Activated T-cell treated with anti-CD3 and anti-CD28 coated beads, Interleukin-2, amount 50 U/mL, for 24 hours (primary cell): Measurements from ENCODE around the gene MMAB.

ENCODE experiments used
- DNase-seq: peaks from one replicate; pipeline ENCODE4 v3.0.0-alpha.2; 2020
- H3K27ac Mint-ChIP-seq: 2 replicates; pipeline ENCODE4 v1.8.0; 2020; ENCODE audit warnings: mild to moderate bottlenecking, mixed read lengths
- H3K27me3 Mint-ChIP-seq: 2 replicates; pipeline ENCODE4 v1.8.0; 2020; ENCODE audit warnings: mixed read lengths
- H3K36me3 Mint-ChIP-seq: 2 replicates; pipeline ENCODE4 v1.8.0; 2020; ENCODE audit warnings: low read depth, mixed read lengths
- H3K4me1 Mint-ChIP-seq: 2 replicates; pipeline ENCODE4 v1.8.0; 2020; ENCODE audit warnings: low read depth, mixed read lengths
- H3K4me3 Mint-ChIP-seq: 2 replicates; pipeline ENCODE4 v1.8.0; 2020; ENCODE audit warnings: mild to moderate bottlenecking, moderate library complexity, mixed read lengths
- H3K9me3 Mint-ChIP-seq: 2 replicates; pipeline ENCODE4 v1.8.0; 2020; ENCODE audit warnings: mixed read lengths

Gene MMAB

GRCh38 chr12:109566424-109566823 is 6.9 kb downstream of the MMAB start:
- Mint-ChIP-seq H3K36me3 (peaks cover 97% of the 10 kb centered on the region), H3K27ac (no peak overlapping the region), H3K4me1 (peaks cover 1% of the 10 kb centered on the region), H3K4me3 (no peak overlapping the region), H3K27me3 (no peaks in the 10 kb centered on the region), H3K9me3 (peaks cover 6% of the 10 kb centered on the region)
- DNase-seq = no peak

GRCh38 chr12:109563291-109564284 is 9.7 kb downstream of the MMAB start:
- Mint-ChIP-seq H3K36me3 (peaks cover 80% of the 10 kb centered on the region), H3K27ac (no peak overlapping the region), H3K9me3 (peaks cover 6% of the 10 kb centered on the region), H3K27me3 (no peaks in the 10 kb centered on the region), H3K4me1 (no peaks in the 10 kb centered on the region), H3K4me3 (no peak overlapping the region)
- DNase-seq = no peak

DNA sequence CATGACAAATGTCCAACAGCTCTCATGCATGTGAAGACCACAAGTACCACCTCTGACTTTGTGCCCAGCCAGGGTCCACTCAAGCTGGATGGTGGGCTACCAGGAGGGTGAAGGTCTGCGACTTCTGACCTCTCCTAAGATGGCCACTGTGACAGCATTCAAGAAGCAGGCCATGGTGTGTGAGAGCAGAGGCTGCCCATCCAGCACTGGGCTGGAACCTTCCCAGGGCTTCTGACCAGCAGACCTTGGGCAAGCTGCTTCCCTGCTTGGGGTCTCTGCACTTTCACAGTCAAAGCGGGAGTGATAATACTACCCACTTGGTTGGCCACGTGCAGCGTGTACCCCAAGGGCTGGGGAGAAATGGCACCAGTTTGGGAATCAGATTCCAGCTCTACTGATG is 10.4 kb downstream of the MMAB start:
- Mint-ChIP-seq H3K4me3 (no peak overlapping the region), H3K9me3 (peaks cover 6% of the 10 kb centered on the region), H3K36me3 (peaks cover 74% of the 10 kb centered on the region), H3K27ac (no peak overlapping the region), H3K27me3 (no peaks in the 10 kb centered on the region), H3K4me1 (no peaks in the 10 kb centered on the region)
- DNase-seq = no peak

- DNase-seq = no peak
- no peaks in the 10 kb centered on the region for H3K4me1 Mint-ChIP-seq
- H3K4me3 Mint-ChIP-seq = no peak overlapping the region
- no peak overlapping the region for H3K27ac Mint-ChIP-seq
- peaks cover 6% of the 10 kb centered on the region for H3K9me3 Mint-ChIP-seq
- no peaks in the 10 kb centered on the region for H3K27me3 Mint-ChIP-seq
- H3K36me3 Mint-ChIP-seq = peaks cover 66% of the 10 kb centered on the region
Observed at GRCh38 chr12:109561711-109562030, 11.6 kb downstream of the MMAB start.

GRCh38 chr12:109560867-109561710 is 12.2 kb downstream of the MMAB start:
- H3K36me3 Mint-ChIP-seq = peaks cover 60% of the 10 kb centered on the region
- no peak overlapping the region for H3K4me3 Mint-ChIP-seq
- peaks cover 6% of the 10 kb centered on the region for H3K9me3 Mint-ChIP-seq
- no peak for DNase-seq
- H3K4me1 Mint-ChIP-seq = no peaks in the 10 kb centered on the region
- H3K27ac Mint-ChIP-seq = no peak overlapping the region
- H3K27me3 Mint-ChIP-seq = no peaks in the 10 kb centered on the region

GRCh38 chr12:109559601-109560000 is 13.7 kb downstream of the MMAB start:
- peaks cover 45% of the 10 kb centered on the region for H3K36me3 Mint-ChIP-seq
- no peak for DNase-seq
- H3K9me3 Mint-ChIP-seq = peaks cover 6% of the 10 kb centered on the region
- no peaks in the 10 kb centered on the region for H3K27me3 Mint-ChIP-seq
- no peak overlapping the region for H3K27ac Mint-ChIP-seq
- no peak overlapping the region for H3K4me3 Mint-ChIP-seq
- H3K4me1 Mint-ChIP-seq = no peaks in the 10 kb centered on the region

DNA sequence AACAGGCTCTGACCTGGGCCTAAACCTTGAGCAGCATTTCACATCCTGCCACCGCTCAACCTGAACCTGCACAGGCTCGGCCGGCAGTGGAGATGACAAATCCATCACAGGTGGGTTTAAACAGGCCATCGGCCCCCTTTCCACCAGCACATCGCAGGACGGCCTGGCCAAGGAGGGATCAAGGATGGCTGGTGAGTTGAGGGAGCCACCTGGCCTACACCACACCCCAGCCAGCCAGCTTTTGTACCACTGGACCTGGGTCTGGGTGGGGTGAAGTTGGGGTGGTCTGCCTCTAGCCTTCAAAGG is 14.2 kb downstream of the MMAB start:
- H3K4me1 Mint-ChIP-seq = no peaks in the 10 kb centered on the region
- no peak overlapping the region for H3K27ac Mint-ChIP-seq
- DNase-seq = no peak
- no peaks in the 10 kb centered on the region for H3K27me3 Mint-ChIP-seq
- H3K4me3 Mint-ChIP-seq = no peak overlapping the region
- H3K9me3 Mint-ChIP-seq = peaks cover 6% of the 10 kb centered on the region
- H3K36me3 Mint-ChIP-seq = peaks cover 40% of the 10 kb centered on the region

DNA sequence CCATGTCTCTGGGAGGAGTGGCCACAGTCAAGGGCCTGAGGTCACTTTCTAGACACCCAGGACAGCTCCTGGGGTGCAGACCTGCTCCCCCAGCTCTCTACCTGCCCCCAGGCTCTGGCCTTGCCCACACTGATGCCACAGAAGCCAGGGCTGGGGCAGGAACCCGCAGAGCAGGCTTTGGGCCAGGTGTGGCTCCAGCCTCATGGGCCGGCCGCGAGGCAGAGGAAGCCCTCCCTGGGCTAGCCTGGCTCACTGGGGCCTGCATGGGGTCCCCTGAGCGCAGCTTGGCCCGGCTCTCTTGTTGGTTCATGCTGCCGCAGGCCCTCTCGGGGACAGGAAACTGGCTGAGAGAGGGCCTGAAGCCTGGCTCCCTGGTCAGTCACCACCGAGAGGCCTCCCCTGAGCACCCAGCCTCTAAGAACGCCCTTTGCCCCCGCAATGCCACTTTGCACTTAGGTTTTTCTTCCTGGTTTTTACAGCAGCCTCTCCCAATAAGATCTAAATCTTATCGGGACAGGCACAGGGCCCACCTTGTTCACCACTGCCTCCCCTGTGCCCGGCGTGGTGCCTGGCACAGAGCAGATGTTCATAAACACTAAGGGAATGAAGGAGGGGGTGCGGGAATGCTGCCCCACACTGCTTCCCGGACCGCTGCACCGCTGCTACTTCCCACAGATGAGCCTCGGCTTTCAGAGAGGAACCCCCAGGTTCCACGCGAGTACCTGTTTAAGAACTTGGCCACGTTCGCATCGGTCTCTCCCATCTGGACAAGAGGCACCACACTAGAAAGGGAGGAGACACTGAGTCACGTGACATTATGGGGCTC is 14.7 kb downstream of the MMAB start:
- no peaks in the 10 kb centered on the region for H3K27me3 Mint-ChIP-seq
- DNase-seq = no peak
- H3K36me3 Mint-ChIP-seq = peaks cover 35% of the 10 kb centered on the region
- H3K4me3 Mint-ChIP-seq = no peak overlapping the region
- no peaks in the 10 kb centered on the region for H3K4me1 Mint-ChIP-seq
- H3K9me3 Mint-ChIP-seq = peaks cover 6% of the 10 kb centered on the region
- no peak overlapping the region for H3K27ac Mint-ChIP-seq

GRCh38 chr12:109557805-109558204 is 15.5 kb downstream of the MMAB start:
- Mint-ChIP-seq H3K4me3 (no peak overlapping the region), H3K36me3 (peaks cover 27% of the 10 kb centered on the region), H3K9me3 (peaks cover 6% of the 10 kb centered on the region), H3K27ac (no peak overlapping the region), H3K27me3 (no peaks in the 10 kb centered on the region), H3K4me1 (no peaks in the 10 kb centered on the region)
- DNase-seq = no peak

DNA sequence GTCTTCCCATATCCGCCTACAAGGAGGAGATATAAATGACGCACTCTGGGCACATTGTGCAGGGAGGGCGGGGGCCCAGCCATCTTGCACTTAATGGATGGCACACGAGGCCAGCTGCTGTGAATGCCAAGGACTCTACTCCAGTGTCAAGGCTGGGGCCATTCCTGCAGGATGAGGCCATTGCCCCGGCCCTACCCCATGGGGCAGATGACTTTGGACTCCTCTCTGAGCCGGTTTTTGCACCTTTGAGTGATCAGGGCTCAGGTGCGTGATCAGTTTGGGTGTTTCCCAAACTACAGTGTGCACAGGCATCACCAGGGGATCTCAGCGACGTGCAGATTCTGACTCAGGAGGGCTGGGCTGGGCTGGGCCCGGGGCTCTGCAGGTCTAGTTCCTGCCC is 16.1 kb downstream of the MMAB start:
- no peak for DNase-seq
- no peaks in the 10 kb centered on the region for H3K27me3 Mint-ChIP-seq
- no peaks in the 10 kb centered on the region for H3K4me1 Mint-ChIP-seq
- no peak overlapping the region for H3K27ac Mint-ChIP-seq
- peaks cover 3% of the 10 kb centered on the region for H3K9me3 Mint-ChIP-seq
- H3K36me3 Mint-ChIP-seq = peaks cover 21% of the 10 kb centered on the region
- H3K4me3 Mint-ChIP-seq = no peak overlapping the region

DNA sequence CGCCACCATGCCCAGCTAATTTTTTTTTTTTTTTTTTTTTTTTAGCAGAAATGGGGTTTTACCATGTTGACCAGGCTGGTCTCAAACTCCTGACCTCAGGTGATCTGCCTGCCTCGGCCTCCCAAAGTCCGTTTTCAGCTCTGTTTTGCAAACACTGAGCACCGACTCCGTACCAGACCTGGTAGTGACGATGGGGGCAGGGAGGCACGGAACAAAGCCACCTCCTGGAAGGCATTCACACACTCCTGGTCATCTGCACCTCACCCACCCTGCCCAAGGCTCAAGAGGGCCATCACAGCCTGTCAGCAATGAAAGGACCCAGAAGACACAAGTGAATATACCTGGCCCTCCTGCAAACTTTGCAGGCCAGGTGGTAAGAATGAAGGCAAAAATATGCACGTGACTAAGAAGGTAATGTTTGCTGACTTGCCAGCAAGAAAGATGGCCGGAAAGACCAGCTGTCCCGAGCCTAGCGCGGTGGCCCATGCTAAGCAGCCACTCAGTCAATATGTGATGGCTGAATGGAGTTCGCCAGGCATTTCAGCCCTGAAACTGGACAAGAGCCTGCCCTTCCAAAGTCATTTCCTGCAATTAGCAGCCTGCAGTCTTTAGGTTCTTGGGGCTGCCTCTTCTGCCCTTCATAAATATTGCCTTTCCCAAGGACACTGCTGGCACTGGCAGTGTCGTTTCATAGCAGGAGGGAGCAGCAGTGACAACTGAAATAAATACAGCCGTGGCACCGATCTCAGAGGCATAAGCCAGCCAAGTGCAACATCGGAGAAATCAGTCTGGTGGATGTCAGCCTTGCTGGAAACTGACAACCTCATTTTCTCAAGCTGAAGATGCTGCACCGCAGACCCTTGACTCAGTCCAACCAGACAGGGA is 17.6 kb downstream of the MMAB start:
- DNase-seq = no peak
- Mint-ChIP-seq H3K36me3 (peaks cover 7% of the 10 kb centered on the region), H3K9me3 (no peaks in the 10 kb centered on the region), H3K27ac (no peak overlapping the region), H3K4me1 (no peaks in the 10 kb centered on the region), H3K27me3 (no peaks in the 10 kb centered on the region), H3K4me3 (no peak overlapping the region)

- H3K36me3 Mint-ChIP-seq = peaks cover 7% of the 10 kb centered on the region
- no peak for DNase-seq
- no peak overlapping the region for H3K27ac Mint-ChIP-seq
- no peaks in the 10 kb centered on the region for H3K4me1 Mint-ChIP-seq
- no peak overlapping the region for H3K4me3 Mint-ChIP-seq
- H3K9me3 Mint-ChIP-seq = no peaks in the 10 kb centered on the region
- H3K27me3 Mint-ChIP-seq = peaks cover 3% of the 10 kb centered on the region
Observed at GRCh38 chr12:109554761-109555160, 18.5 kb downstream of the MMAB start.

DNA sequence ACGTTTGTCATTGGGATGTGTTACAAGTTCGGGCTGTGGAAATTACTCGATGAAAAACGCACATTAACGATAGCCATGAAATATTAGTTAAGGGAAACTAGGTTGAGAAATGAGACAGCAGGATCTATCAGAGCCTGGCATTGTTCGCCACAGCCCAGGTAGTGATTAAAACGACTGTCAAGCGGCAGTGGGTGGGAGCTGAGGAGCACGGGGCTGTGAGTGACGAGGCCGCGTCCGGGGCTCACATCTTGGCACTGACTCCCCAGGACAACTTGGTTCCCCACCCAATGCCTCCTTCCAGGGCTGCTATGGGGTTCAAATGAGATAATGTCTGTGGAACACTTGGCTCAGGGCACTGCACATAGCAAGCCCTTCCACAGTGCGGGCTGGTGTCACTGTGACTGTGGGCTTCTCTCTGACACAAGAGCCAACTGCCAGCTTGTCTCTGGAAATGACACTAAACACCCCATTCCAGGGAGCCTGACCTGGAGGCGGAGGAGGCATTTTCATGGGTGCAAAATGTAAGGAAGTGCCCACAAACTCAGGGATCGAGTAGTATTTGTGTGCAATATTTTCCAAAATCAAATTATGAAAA is 19.3 kb downstream of the MMAB start:
- Mint-ChIP-seq H3K27me3 (peaks cover 5% of the 10 kb centered on the region), H3K27ac (no peak overlapping the region), H3K36me3 (peaks cover 6% of the 10 kb centered on the region), H3K4me1 (no peaks in the 10 kb centered on the region), H3K9me3 (no peaks in the 10 kb centered on the region), H3K4me3 (no peak overlapping the region)
- no peak for DNase-seq
